Embryonic facial prominence (tissue), 1 donor: Measurements from ENCODE around the gene SLC25A45.

Source experiments
- DNase-seq: peaks from one replicate; pipeline ENCODE4 v3.0.0-alpha.2; 2016; ENCODE audit errors: extremely low spot score

Gene SLC25A45

DNA sequence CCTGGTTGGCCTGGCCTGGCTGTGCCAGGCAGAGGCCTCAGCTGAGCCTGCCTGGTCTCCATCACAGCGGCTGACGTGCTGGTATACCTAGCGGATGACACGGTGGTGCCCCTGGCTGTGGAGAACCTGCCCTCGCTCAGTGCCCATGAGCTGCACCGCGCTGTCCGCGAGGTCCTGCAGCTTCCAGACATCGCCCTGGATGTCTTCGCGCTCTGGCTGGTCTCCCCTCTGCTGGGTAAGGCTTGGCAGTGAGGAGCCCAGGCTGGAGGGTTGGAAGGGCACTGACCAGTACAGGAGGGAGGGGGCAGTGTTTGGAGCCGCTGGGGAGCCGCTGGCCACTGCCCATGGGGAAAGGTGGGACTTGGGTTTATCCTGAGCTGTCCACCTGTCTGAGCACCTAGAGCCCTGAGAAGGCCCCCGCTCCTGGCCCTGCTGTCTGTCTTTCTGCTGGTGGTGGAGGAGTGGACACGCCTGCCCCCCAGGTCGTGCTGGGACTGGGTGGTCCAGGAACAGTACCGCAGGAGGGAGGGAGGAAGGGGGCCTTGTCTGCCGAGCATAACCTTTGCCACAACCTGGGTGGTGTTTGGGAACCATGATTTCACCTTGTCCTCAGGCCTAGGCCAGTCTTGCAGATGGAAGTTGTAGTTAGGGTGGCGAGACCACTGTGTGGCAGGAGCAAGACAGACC is 7.0 kb upstream of the SLC25A45 start:
- DNase-seq: no peak

DNA sequence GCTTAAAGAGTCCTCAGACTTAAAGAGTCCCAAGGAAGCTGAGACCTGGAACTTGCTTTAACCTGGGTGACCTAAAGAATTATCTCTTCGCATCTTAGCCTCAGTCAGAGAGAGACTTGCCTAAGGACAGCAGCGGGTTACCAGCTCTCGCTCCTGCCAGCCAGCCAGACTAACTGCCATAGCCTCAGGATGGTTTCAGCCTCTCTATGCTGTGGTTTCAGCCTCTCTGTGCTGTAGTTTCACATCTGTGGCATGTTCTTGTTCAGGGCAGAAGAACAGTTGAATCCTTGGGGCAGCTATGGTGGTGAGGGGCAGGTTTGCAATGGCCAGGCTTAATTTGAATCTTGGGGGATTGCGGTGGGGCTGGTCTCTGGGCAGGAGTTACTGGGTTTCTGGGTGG is 6.3 kb upstream of the SLC25A45 start:
- DNase-seq: no peak

DNA sequence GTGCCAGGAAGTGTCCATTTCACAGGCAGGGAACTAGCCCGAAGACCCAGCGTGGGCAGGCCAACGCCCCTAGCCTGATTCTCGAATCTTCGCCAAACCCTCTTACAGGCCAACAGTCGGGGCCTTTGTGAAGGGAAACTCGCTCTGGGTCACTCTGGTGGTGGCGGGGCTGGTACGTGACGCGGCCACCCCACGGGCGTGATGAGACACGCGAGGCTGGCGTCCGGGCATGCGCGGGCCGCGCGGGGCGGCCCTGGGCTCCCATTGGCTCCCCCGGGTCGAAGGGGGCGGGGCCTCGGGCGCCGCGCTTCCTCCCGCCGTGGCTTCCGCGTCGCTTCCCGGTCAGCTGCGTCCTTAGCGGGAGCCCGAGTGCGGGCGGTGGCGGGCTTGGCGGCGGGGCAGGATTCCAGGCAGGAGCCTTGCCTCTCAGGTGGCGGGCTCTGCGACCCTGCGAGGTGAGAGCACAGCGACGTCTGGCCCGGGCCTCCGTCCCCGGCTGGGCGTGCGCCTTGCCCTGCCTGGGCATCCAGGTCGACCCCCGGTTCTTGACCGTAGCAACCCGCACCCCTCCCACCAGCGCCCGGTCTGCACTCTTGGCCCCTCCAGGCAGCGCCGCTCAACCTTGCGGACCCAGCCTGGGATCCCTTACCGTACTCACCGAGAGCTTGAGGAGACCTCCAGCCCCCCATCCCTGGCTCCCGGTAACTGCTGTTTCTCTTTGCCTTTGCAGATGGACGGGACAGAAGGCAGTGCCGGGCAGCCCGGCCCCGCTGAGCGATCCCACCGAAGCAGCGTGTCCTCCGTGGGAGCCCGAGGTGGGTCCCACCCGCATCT is 4.1 kb upstream of the SLC25A45 start, which contains the start of gene FRMD8:
TSS of gene FRMD8 (plus strand) at position 331 of the 834 bp plus-strand sequence. CDS start at position 731, 400 bp downstream.
- DNase-seq: peak; percentile 25

DNA sequence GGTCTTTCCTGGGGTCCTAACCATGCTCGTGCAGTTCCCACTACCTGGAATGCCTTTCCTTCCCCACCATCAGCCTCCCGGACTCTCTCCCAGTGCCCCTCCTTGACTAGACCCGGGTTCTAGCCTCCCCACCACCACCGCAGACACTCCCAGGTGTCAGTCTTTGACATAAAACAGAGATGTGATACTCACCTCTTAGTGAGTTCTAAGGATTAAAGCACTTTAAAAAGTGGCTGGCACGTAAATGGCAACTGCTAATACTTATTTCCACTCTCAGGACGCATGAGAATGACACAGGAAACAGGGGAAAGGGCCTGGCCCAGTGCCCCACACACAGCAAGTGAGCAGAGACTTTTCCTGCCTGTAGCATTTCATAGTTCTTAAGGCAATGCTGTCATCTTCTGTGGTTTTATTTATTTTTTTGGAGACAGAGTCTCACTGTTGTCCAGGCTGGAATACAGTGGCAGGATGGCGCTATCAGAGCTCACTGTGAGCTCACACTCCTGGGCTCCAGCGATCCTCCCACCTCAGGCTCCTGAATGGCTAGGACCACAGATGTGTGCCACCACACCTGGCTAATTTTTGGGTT is 1.9 kb upstream of the SLC25A45 start:
- no peak for DNase-seq

DNA sequence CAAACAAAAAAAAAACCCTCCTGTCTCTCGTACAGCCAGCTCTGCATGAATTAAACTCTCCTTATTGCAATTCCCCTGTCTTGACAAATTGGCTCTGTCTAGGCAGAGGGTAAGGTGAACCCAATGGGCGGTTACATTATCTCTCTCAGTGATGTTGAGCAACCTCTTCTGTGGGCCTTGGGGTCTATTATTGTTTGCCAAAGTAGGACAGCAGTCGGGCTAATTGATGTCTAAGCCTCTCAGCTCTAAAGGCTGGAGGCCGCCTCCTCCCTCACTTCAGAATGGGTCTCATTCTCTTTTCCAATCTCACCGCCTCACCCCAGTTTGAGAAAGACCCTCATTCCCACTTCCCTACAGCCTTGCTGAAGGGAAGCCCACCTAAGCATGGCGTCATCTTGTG is 1.3 kb upstream of the SLC25A45 start:
- no peak for DNase-seq

DNA sequence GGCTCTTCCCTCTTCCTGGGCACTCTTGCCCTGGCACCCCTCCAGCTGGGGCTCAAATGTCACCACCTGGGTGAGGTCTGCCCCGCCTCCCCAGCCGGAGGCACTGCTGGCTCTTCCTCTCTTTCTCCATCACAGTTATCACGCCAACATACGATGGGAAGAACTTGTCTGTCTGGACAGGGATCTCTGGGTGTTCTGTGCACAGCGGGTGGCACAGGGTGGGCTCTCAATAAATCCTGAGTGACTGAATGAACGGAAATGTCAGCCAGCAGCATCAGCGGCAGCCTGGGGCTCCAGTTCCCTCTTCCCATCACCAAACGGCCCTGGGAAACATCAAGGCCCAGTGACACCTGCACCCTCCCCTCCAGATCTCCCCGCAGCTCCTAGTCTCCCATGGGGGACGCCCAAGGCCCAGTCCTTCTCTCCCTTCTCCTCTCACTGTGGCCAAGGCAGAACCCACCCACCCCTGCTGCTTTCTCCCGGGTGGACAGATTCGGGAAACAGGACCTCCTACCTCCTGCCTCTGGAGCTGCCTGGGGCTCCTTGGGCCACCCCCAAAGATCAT is 440 bp upstream of the SLC25A45 start:
- DNase-seq: no peak

DNA sequence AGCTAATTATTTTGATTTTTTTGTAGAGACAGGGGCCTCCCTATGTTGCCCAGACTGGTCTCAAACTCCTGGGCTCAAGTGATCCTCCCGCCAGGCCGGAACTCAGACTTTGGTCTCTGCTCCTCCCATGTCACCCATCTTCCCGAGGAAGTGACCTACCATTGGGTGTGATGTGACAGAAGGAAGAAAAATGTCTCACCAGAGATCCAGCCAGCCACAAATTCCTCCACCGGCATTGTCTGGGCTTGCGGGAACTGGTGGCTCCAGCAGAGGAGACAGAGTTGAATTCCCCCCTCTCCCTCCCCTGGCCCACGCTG is 772 bp downstream of the SLC25A45 start:
- no peak for DNase-seq

DNA sequence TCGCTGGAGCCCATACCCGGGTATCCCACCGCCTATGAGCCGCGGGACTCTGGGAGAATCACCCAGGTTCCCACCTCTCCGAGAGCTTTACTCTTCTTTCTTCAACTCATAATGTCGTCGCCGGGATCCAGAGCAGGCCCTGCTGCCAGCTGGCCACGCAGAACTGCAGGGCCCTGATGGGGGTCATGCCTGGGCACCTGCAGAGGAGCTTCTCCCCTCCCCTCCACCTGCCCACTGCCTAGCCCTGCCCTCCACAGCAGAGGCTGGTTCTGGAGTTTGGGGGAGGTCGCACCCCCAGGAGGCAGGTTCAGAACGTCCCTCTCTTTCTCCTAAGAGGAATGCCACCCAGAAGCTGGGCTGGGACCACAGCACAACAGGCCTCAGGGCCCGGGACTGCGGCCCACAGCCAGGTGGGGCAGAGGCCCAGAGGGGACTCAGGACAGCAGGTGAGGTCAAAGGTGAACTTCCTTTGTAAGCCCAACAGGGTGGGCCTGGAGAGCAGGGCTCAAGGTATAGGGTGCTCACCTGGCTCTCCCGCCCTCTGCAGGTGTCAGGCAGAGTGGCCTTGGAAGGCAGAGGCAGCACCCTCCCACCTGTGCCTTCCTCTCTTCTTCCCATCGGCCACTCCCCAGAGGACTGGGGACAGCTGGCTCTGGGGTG is 1.9 kb downstream of the SLC25A45 start:
- no peak for DNase-seq

DNA sequence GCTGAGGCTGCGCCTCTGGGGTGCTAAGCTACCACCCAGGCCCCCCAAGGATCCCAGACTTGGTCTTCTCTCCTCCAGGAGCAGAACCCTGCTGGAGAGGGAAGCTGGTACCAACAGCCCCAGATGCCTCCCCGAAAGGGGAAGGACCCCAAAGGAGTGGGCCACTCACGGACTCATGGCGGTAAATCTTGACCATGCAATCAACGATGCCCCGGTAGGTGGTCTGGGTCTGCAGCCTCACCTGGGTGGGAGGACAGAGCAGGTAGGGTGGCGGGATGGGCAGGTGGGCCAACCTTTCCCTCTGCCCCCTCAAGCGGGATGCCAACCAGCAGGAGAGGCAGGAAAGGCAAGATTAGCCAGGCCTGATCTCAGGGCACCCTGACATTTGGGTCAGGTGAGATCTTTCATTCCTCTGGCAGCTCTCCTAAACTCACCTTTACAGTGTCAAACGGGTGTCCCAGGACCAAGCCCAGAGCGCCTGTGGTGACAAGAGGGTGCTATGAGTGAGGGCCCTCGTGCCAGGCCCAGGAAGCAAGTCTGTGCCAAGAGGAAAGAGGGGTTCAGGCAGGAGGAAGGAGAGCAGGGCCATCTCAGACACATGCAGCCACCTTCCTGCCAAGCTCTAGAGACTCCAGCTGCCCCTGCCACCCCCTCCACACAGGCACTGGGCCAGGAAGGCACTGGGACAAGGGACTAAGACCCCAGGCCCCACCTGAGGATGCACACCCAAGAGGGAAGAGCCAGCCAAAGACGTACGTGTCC is 2.6 kb downstream of the SLC25A45 start:
- no peak for DNase-seq

DNA sequence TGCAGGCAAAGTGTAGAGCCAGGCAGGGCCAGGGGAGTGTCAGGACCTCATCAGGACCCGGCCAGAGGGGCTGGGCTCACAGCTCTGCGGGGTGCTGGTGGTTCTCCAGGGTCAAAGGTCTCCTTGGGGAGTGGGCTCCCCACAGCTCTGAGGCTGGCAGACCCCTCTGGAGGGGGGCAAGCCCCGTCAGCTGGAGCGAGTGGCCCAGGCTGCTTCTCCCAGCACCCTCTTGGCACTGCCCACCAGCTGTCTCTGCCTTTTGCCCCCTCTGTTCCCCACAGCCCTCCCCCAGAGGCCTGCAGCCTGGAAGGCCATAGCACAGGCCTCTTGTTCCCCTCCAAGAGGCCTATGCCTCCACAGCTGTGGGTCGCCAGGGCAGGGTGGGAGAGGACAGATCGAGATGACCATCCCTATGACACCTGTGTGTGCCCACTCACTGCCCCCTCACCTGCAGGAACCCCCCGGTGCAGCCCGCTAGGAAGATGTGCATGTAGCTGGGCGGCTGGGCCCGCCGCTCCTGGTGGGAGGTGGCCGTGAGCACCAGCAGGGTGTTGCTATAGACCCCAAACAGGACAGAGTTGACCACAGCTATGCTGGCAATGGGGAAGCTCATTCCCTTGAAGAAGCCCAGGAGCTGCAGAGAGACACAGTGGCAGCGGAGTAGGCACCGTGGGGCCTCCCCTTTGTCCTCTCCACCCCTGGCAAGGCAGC is 3.4 kb downstream of the SLC25A45 start:
- no peak for DNase-seq

DNA sequence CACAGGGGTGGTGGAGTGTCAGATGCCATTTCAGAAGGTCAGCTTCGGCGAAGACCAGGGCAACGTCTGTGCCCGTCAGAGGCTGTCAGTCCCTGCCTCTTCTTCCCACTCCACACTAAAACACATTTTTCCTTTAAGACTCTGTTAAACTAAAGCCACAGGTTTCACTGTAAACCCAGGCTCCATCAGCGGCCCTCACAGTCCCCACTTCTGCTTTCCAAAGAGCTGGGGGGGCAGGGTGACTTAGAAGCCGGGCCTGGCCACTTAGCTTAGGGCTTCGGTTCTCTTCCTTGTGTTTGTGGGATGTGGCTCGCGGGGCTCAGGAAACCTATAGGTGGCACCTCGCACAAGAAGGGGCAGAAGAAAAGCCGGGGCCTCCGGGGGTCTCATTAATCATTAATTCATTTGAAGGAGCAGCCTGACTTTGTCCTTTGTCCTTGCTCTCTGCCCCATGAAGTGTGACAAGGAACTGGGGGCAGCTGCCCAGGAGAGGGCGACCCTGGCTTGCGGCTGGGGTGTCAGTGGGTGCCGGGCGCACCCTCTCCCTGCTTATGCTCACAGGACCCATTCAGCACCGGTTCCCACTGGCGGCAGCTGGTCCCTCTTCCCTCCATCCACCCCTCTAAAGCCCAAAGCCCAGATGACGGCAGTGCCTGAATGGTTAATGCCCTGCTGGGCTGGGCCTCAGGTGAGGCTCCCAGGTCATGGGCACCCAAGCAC is 4.1 kb downstream of the SLC25A45 start:
- DNase-seq: no peak

DNA sequence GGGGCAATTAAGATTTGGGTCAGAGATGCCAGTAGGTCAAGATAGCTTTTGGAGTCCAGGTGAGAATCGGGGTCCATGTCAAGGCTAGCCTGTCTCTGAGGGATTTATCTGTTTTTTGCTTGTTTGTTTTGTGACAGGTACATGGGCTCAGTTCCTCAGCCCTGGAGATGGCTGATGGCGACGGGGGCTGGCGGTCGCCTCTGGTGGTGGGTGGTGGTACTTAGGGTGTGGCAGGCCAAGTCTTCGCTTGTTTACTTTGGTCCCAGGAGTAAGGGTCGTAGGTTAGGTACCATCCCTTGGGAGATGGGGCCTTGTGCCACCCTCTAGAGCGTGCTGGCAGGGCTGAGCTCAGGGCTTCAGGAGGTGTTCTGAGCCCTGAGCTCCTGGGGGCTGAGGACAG is 4.7 kb downstream of the SLC25A45 start:
- DNase-seq: no peak

DNA sequence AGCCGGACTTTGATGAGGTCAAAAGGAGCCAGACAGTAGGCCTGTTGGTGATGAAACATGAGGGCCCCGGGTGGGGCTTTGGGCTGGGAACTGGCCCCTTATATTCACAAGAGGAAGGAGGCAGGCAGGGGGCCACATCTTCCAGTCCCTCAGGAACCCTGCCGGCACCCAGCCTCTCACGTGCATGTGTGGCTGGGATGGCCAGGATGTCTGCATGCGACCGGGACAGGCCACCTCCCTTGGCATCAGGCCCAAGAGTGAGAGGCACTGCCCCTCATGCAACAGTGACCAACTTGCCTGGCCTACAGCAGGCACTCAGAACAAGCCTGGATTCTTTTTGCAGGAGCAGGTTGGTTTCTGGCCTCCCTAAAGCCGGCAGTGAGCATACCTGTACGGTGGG is 5.4 kb downstream of the SLC25A45 start:
- no peak for DNase-seq

DNA sequence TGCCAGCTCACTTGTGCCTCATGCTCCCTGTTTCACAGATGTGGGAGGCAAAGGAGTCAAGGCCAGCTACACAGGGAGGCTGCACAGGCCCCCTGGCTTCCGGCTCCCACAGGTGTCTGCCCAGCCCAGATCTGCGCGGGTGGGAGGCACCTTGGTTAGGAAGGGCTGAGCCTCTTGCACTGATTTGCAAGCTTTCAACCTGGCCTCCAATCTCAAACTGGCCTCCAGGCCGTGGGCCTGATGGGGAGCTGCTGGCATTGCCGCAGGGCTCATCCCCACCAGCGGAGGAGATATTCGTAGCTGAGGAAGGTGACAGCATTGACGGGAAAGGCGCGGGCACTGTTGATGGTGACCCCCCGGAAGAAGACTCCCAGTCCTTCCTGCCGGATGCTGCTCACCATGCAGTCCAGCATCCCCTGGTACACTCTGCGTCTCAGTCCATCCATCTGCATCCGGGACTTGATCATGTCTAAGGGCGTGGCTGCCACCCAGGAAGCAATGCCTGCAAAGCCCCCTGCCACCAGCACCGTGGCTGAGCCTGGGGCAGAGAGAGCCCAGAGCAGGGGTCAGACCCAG is 6.2 kb downstream of the SLC25A45 start:
- no peak for DNase-seq

DNA sequence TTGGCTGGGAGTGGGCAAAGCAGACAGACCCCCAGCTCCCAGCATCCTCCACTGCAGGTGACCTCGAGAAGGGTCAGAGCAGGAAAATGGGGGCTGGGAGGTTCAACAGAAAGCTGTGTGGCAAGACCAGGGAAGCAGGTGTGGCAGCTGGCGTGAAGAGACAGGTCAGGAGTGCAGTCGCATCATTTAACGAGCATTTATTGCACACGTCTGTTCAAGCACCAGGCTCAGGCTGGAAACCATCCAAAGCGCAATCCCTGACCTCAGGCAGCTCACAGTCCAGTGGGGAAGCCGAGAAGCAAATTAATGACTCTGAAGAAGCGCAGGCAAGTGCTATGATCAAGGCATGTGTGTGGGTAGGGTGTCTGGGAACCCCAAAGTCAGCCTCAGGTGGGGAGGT is 7.4 kb downstream of the SLC25A45 start:
- DNase-seq: no peak

DNA sequence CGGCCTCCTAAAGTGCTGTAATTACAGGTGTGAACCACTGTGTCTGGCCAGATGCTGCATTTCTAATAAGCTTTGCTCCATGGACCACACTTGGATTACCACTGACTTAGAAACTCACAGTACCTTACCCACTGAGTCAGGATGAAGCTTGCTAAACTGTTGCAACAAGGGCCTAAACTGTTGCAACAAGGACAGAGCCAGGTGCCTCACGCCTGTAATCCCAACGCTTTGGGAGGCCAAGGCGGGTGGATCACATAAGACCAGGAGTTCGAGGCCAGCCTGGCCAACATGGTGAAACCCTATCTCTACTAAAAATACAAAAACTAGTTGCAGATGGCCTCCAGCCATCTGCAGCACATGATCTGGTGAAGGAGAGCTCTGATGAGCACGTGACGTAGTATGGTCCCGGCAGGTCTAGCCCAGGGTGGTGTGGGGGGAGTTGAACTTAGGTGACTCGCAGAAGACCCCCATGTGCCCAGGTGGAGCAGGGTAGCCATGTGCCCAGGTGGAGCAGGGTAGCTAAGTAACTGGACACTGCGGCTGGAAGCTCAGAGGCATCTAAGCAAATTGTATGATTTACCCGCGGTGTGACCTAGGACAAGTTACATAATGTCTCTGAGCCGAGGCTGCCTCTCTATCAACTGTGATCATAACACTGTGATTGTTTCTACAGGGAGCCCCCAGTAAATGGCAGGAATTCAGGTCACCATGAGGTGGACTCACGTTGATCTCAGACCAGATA is 8.4 kb downstream of the SLC25A45 start:
- DNase-seq: no peak

DNA sequence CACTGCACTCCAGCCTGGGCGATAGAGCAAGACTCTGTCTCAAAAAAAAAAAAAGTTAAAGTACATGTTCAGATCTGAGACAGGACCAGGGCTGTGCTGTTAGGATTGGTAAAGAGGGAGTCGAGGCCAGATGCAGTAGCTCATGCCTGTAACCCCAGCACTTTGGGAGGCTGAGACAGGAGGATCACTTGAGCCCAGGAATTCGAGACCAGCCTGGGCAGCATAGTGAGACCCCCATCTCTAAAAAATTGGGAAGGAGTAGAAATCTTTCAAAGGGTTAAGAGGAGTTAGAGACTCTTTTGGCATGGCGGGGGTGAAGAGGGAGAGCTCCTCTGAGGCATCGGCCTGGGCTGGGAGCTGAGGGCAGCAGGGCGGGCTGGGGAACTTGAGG is 11.8 kb downstream of the SLC25A45 start:
- DNase-seq: no peak

DNA sequence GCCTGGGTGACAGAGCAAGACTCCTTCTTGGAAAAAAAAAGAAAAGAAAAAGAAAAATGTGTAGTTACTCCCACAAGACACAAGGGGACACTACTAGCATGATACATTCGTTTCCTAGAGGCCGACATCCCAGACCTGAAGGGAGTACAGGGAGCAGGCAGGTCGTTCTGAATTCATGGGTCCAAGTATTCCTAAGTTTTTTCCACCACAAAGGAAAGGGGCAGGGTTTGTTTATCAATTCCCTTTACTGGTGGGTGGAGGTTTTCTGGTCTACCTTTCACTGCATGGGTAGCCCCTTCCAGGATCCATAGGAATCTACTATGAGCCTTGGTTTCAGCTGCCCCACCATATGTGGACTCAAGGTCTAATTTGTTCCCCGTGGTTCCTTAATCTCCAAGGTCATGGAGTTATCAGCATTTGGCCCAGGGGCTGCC is 16.1 kb downstream of the SLC25A45 start:
- DNase-seq: peak; percentile 64

DNA sequence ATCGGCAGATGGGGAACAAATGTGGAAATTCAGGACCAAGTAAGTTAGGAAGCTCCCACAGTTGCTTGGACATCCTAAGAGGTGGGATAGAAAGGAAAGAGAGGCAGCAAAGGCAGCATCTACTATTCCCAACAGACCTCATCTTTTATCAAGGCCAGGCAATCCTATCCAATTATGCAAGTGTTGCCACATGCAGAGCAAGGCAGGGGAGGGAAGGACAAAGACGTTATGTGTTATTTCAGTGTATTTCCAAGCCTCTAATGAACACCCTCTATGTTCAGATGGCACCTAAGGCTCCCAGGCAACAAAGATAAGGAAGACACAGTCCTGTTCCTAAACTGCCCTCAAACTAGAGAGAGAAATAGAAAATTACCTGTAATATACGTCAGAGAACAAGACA is 18.7 kb downstream of the SLC25A45 start:
- DNase-seq: no peak
